Activated CD4-positive, alpha-beta T cell treated with anti-CD3 and anti-CD28 coated beads for 4 hours (primary cell): Measurements from ENCODE around the gene MAGI1.

ENCODE experiments used
- DNase-seq, 2 donors: peaks; one replicate each; pipeline ENCODE4 v3.0.0-alpha.2; 2020

The MAGI1 gene

GRCh38 chr3:65787340-65787739, 251.4 kb downstream of the MAGI1 start:
- no peak for DNase-seq

GRCh38 chr3:65786890-65787289, 251.8 kb downstream of the MAGI1 start:
- DNase-seq = no peak

- DNase-seq = no peak
Observed at GRCh38 chr3:65785065-65785645, 253.6 kb downstream of the MAGI1 start.

GRCh38 chr3:65783117-65783516, 255.6 kb downstream of the MAGI1 start:
- DNase-seq = no peak

GRCh38 chr3:65781594-65781993, 257.1 kb downstream of the MAGI1 start:
- no peak for DNase-seq

- DNase-seq = no peak
Observed at GRCh38 chr3:65779390-65779789, 259.3 kb downstream of the MAGI1 start.

GRCh38 chr3:65778968-65779367, 259.8 kb downstream of the MAGI1 start:
- no peak for DNase-seq

GRCh38 chr3:65777050-65777449, 261.7 kb downstream of the MAGI1 start:
- no peak for DNase-seq

- no peak for DNase-seq
Observed at GRCh38 chr3:65776494-65776893, 262.2 kb downstream of the MAGI1 start.

- no peak for DNase-seq
Observed at GRCh38 chr3:65776081-65776480, 262.6 kb downstream of the MAGI1 start.

- DNase-seq = no peak
Observed at GRCh38 chr3:65772758-65773157, 266.0 kb downstream of the MAGI1 start.

GRCh38 chr3:65767551-65767950, 271.2 kb downstream of the MAGI1 start:
- no peak for DNase-seq

- no peak for DNase-seq
Observed at GRCh38 chr3:65762235-65762580, 276.5 kb downstream of the MAGI1 start.

GRCh38 chr3:65761446-65762234, 277.1 kb downstream of the MAGI1 start:
- no peak for DNase-seq

- no peak for DNase-seq
Observed at GRCh38 chr3:65758876-65759598, 279.7 kb downstream of the MAGI1 start.

GRCh38 chr3:65758438-65758837, 280.3 kb downstream of the MAGI1 start:
- DNase-seq = no peak

- no peak for DNase-seq
Observed at GRCh38 chr3:65752636-65753035, 286.1 kb downstream of the MAGI1 start.

- DNase-seq = no peak
Observed at GRCh38 chr3:65751123-65751700, 287.5 kb downstream of the MAGI1 start.

GRCh38 chr3:65749066-65749465, 289.7 kb downstream of the MAGI1 start:
- no peak for DNase-seq

GRCh38 chr3:65748326-65748725, 290.4 kb downstream of the MAGI1 start:
- DNase-seq = no peak

GRCh38 chr3:65746848-65747247, 291.9 kb downstream of the MAGI1 start:
- no peak for DNase-seq

GRCh38 chr3:65745306-65745705, 293.4 kb downstream of the MAGI1 start:
- no peak for DNase-seq

- no peak for DNase-seq
Observed at GRCh38 chr3:65742914-65743313, 295.8 kb downstream of the MAGI1 start.

- DNase-seq = no peak
Observed at GRCh38 chr3:65741540-65741939, 297.2 kb downstream of the MAGI1 start.
